Loucy (cell line): ENCODE results near the gene KHK.

Source experiments
- CTCF ChIP-seq: fragments of 200-600 bp; sonication (generic); conservative IDR thresholded peaks from 2 replicates; pipeline ENCODE4 v1.5.1; 2014; ENCODE audit warnings: mild to moderate bottlenecking, antibody characterized with exemption, low read length
- EZH2phosphoT487 ChIP-seq: fragments of 200-600 bp; IDR thresholded peaks from 2 replicates; pipeline ENCODE4 v1.6.1; 2018; ENCODE audit warnings: antibody characterized with exemption, mild to moderate bottlenecking, moderate library complexity, borderline replicate concordance

GRCh38 chr2:27072920-27073319, 13.7 kb upstream of the KHK start:
- no peak for TF ChIP-seq CTCF
- no peak for TF ChIP-seq EZH2phosphoT487
